ENCODE data around the gene NRN1.

DNA sequence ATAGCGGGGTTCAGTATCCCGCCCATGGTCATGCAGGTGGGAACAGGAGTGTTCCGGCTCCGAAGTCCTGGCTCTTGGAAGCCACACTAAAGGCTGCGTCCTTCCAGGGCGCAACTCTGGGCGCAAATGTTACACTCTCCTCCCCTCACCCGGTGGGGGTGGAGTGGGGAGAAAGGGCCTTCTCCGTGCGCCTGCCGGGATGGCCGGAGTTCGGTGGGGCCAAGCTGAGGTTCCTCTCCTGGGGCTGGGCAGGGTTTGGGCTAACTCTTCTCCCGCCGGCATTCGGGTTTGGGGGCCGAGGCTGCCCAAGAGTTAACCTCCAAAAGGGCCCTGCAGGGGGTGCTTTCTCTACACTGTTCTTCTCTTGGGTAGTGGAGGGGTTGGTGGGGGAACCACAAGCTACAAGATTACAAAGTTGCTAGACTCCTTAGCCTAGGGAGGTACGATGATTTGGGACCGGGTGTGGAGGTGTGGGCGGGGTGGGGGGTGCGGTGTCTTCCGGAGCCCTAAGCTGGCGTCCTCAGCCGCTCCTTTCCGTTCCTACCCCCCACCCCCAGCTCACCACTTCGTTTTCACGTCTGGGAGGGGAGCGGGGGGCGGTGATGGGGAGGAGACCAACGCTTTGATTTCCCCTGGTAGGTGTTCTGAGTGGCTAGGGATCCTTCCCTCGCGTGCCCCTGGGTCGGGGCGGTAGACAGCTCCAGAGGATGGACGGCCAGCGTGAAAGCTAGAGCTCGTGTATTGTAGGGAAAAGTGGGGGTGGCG lies 12.3 kb downstream of the NRN1 start:
- no peak for TF ChIP-seq POLR2A (IDR thresholded peaks at IDR 0.05)
- TF ChIP-seq, protein P1, sequence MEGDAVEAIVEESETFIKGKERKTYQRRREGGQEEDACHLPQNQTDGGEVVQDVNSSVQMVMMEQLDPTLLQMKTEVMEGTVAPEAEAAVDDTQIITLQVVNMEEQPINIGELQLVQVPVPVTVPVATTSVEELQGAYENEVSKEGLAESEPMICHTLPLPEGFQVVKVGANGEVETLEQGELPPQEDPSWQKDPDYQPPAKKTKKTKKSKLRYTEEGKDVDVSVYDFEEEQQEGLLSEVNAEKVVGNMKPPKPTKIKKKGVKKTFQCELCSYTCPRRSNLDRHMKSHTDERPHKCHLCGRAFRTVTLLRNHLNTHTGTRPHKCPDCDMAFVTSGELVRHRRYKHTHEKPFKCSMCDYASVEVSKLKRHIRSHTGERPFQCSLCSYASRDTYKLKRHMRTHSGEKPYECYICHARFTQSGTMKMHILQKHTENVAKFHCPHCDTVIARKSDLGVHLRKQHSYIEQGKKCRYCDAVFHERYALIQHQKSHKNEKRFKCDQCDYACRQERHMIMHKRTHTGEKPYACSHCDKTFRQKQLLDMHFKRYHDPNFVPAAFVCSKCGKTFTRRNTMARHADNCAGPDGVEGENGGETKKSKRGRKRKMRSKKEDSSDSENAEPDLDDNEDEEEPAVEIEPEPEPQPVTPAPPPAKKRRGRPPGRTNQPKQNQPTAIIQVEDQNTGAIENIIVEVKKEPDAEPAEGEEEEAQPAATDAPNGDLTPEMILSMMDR (IDR thresholded peaks at IDR 0.05) = no peak

Measured in vagina (tissue), 2 donors.